ENCODE measurements around the gene BACH2. TPM values are rescaled to one million over a fixed set of nuclear protein-coding genes. Genes with fewer than 3 reads are reported as not detected.

BACH2 gene
- total and polyA plus RNA-seq, 9 of the 15 experiments (the other 6 are each of a cell fraction or from before 2014, with no cell fraction given), result 0.06 to 3.1 (median 0.59) TPM

DNA sequence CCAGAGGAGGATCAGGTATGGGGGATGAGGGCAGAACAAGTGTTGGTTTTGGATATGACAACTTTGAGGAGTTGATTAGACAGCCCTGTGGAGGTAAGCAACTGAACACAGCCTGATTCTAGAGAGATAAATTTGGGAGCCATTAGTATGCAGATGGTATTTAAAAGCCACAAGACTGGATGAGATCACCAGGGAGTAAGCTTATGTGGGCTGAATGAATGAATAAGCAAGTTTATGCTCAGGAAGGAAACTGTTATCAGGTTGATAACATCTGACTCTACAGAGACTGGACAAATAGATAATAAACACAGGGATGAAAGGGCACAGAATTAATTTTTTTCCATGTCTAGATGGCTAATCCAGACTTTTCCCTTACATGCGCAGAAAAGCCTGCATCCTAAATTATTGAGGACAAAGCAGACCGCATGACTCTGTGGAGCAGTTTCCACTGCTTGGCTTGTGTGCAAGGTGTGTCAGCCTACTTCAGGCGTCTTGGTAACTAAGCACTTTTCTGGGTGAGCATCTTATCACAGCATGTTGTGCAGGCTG, 251.7 kb downstream of the BACH2 start (continued):
- TF ChIP-seq ZNF780A (CRISPR knock-in tag; IDR thresholded peaks at IDR 0.05) (no peak), ZNF695 (CRISPR knock-in tag; IDR thresholded peaks at IDR 0.05) (no peak), ZNF766 (CRISPR knock-in tag; conservative IDR thresholded peaks at IDR 0.05) (peak; percentile 93), E2F3 (CRISPR knock-in tag; IDR thresholded peaks at IDR 0.05) (no peak), HMGN3 (IDR thresholded peaks at IDR 0.05; ENCODE audit: borderline replicate concordance, extremely low read depth, insufficient read length, low read depth, low read length) (peak; percentile 42), ZNF316 (IDR thresholded peaks at IDR 0.05) (peak; percentile 57; the same call in 1 of the 2 replicates), MTA2 (IDR thresholded peaks at IDR 0.05; ENCODE audit: low read depth) (peak; percentile 73), ZEB2 (IDR thresholded peaks at IDR 0.05) (peak; percentile 78), ZNF134 (CRISPR knock-in tag; conservative IDR thresholded peaks at IDR 0.05) (no peak)
- TF ChIP-seq, protein P1, sequence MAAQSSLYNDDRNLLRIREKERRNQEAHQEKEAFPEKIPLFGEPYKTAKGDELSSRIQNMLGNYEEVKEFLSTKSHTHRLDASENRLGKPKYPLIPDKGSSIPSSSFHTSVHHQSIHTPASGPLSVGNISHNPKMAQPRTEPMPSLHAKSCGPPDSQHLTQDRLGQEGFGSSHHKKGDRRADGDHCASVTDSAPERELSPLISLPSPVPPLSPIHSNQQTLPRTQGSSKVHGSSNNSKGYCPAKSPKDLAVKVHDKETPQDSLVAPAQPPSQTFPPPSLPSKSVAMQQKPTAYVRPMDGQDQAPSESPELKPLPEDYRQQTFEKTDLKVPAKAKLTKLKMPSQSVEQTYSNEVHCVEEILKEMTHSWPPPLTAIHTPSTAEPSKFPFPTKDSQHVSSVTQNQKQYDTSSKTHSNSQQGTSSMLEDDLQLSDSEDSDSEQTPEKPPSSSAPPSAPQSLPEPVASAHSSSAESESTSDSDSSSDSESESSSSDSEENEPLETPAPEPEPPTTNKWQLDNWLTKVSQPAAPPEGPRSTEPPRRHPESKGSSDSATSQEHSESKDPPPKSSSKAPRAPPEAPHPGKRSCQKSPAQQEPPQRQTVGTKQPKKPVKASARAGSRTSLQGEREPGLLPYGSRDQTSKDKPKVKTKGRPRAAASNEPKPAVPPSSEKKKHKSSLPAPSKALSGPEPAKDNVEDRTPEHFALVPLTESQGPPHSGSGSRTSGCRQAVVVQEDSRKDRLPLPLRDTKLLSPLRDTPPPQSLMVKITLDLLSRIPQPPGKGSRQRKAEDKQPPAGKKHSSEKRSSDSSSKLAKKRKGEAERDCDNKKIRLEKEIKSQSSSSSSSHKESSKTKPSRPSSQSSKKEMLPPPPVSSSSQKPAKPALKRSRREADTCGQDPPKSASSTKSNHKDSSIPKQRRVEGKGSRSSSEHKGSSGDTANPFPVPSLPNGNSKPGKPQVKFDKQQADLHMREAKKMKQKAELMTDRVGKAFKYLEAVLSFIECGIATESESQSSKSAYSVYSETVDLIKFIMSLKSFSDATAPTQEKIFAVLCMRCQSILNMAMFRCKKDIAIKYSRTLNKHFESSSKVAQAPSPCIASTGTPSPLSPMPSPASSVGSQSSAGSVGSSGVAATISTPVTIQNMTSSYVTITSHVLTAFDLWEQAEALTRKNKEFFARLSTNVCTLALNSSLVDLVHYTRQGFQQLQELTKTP (IDR thresholded peaks at IDR 0.05; ENCODE audit: low read depth in 1 of 2, partially characterized antibody in 2 of 2), result peak in 1 of 2 experiments; percentile 56
- TF ChIP-seq, protein P2, sequence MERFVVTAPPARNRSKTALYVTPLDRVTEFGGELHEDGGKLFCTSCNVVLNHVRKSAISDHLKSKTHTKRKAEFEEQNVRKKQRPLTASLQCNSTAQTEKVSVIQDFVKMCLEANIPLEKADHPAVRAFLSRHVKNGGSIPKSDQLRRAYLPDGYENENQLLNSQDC (CRISPR knock-in tag; IDR thresholded peaks at IDR 0.05), result no peak
- TF ChIP-seq, protein P3, sequence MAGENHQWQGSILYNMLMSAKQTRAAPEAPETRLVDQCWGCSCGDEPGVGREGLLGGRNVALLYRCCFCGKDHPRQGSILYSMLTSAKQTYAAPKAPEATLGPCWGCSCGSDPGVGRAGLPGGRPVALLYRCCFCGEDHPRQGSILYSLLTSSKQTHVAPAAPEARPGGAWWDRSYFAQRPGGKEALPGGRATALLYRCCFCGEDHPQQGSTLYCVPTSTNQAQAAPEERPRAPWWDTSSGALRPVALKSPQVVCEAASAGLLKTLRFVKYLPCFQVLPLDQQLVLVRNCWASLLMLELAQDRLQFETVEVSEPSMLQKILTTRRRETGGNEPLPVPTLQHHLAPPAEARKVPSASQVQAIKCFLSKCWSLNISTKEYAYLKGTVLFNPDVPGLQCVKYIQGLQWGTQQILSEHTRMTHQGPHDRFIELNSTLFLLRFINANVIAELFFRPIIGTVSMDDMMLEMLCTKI (IDR thresholded peaks at IDR 0.05; ENCODE audit: partially characterized antibody), result no peak
- TF ChIP-seq, protein P4, sequence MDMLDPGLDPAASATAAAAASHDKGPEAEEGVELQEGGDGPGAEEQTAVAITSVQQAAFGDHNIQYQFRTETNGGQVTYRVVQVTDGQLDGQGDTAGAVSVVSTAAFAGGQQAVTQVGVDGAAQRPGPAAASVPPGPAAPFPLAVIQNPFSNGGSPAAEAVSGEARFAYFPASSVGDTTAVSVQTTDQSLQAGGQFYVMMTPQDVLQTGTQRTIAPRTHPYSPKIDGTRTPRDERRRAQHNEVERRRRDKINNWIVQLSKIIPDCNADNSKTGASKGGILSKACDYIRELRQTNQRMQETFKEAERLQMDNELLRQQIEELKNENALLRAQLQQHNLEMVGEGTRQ (CRISPR knock-in tag; IDR thresholded peaks at IDR 0.05), result no peak
- TF ChIP-seq, protein P5, sequence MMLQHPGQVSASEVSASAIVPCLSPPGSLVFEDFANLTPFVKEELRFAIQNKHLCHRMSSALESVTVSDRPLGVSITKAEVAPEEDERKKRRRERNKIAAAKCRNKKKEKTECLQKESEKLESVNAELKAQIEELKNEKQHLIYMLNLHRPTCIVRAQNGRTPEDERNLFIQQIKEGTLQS (IDR thresholded peaks at IDR 0.05), result peak; percentile 95
- TF ChIP-seq, protein P5 (CRISPR knock-in tag; conservative IDR thresholded peaks at IDR 0.05), result peak; percentile 64; the same call in 1 of the 2 replicates
- TF ChIP-seq, protein P6, sequence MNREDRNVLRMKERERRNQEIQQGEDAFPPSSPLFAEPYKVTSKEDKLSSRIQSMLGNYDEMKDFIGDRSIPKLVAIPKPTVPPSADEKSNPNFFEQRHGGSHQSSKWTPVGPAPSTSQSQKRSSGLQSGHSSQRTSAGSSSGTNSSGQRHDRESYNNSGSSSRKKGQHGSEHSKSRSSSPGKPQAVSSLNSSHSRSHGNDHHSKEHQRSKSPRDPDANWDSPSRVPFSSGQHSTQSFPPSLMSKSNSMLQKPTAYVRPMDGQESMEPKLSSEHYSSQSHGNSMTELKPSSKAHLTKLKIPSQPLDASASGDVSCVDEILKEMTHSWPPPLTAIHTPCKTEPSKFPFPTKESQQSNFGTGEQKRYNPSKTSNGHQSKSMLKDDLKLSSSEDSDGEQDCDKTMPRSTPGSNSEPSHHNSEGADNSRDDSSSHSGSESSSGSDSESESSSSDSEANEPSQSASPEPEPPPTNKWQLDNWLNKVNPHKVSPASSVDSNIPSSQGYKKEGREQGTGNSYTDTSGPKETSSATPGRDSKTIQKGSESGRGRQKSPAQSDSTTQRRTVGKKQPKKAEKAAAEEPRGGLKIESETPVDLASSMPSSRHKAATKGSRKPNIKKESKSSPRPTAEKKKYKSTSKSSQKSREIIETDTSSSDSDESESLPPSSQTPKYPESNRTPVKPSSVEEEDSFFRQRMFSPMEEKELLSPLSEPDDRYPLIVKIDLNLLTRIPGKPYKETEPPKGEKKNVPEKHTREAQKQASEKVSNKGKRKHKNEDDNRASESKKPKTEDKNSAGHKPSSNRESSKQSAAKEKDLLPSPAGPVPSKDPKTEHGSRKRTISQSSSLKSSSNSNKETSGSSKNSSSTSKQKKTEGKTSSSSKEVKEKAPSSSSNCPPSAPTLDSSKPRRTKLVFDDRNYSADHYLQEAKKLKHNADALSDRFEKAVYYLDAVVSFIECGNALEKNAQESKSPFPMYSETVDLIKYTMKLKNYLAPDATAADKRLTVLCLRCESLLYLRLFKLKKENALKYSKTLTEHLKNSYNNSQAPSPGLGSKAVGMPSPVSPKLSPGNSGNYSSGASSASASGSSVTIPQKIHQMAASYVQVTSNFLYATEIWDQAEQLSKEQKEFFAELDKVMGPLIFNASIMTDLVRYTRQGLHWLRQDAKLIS (CRISPR knock-in tag; IDR thresholded peaks at IDR 0.05), result no peak

Data from K562 (cell line).